ENCODE data around the gene KIAA1549. TPM values are rescaled to one million over a fixed set of nuclear protein-coding genes. Genes with fewer than 3 reads are reported as not detected.

KIAA1549 gene
- total RNA-seq, 2 experiments from 2014 or later, result 0.46 to 0.53 TPM

- no peak for ATAC-seq
- H3K4me3 Mint-ChIP-seq, result no peak overlapping the region
- H3K27me3 Mint-ChIP-seq, result no peaks in the 10 kb centered on the region
- intact Hi-C loops (cut with DNase I, micrococcal nuclease), result no loop called here
- ChIA-PET POLR2A (no interaction called here), CTCF (interaction anchor here (0.6 kb wide), 1 partner anchor 129 kb away, joined by 4 read pairs; no protein-coding TSS in a partner anchor)
- H3K9me3 Mint-ChIP-seq (ENCODE audit: low read depth), result no peaks in the 10 kb centered on the region
- H3K27ac Mint-ChIP-seq, result no peak overlapping the region
- no peaks in the 10 kb centered on the region for H3K36me3 Mint-ChIP-seq (ENCODE audit: low read depth)
- DNase-seq, result no peak
- no peaks in the 10 kb centered on the region for H3K4me1 Mint-ChIP-seq
These were observed 43.7 kb downstream of the KIAA1549 start for GRCh38 chr7:138937484-138937883.

- DNase-seq, result no peak
- Mint-ChIP-seq H3K27me3 (peaks cover 2% of the 10 kb centered on the region), H3K36me3 (ENCODE audit: low read depth) (no peaks in the 10 kb centered on the region), H3K27ac (no peak overlapping the region), H3K4me1 (no peaks in the 10 kb centered on the region), H3K9me3 (ENCODE audit: low read depth) (no peaks in the 10 kb centered on the region), H3K4me3 (no peak overlapping the region)
- intact Hi-C loops (cut with DNase I, micrococcal nuclease), result no loop called here
- ChIA-PET CTCF (interaction anchor here (0.5 to 0.8 kb wide), 2 partner anchors 17 to 79 kb away, joined by 3 read pairs; no protein-coding TSS in a partner anchor), POLR2A (no interaction called here)
- ATAC-seq, result no peak
These were observed 45.7 kb downstream of the KIAA1549 start for GRCh38 chr7:138935465-138936011.

- Mint-ChIP-seq H3K4me1 (no peaks in the 10 kb centered on the region), H3K27me3 (peaks cover 2% of the 10 kb centered on the region), H3K36me3 (ENCODE audit: low read depth) (no peaks in the 10 kb centered on the region), H3K27ac (no peak overlapping the region), H3K4me3 (no peak overlapping the region), H3K9me3 (ENCODE audit: low read depth) (no peaks in the 10 kb centered on the region)
- POLR2A ChIA-PET, result no interaction called here
- DNase-seq, result no peak
- CTCF ChIA-PET, result interaction anchor here (0.5 to 0.8 kb wide), 2 partner anchors 18 to 80 kb away, joined by 3 read pairs; no protein-coding TSS in a partner anchor
- intact Hi-C loops (cut with DNase I, micrococcal nuclease), result no loop called here
- ATAC-seq, result no peak
These were observed 46.3 kb downstream of the KIAA1549 start for GRCh38 chr7:138934861-138935260.

- no peak for ATAC-seq
- POLR2A ChIA-PET, result no interaction called here
- Mint-ChIP-seq H3K27me3 (peaks cover 2% of the 10 kb centered on the region), H3K9me3 (ENCODE audit: low read depth) (no peaks in the 10 kb centered on the region), H3K4me1 (no peaks in the 10 kb centered on the region), H3K27ac (no peak overlapping the region), H3K4me3 (no peak overlapping the region), H3K36me3 (ENCODE audit: low read depth) (no peaks in the 10 kb centered on the region)
- CTCF ChIA-PET, result no interaction called here
- no peak for DNase-seq
- intact Hi-C loops (cut with DNase I, micrococcal nuclease), result no loop called here
These were observed 46.8 kb downstream of the KIAA1549 start for GRCh38 chr7:138934367-138934766.

- Mint-ChIP-seq H3K4me1 (no peaks in the 10 kb centered on the region), H3K27ac (no peak overlapping the region), H3K36me3 (ENCODE audit: low read depth) (no peaks in the 10 kb centered on the region), H3K4me3 (no peak overlapping the region), H3K27me3 (peaks cover 2% of the 10 kb centered on the region), H3K9me3 (ENCODE audit: low read depth) (no peaks in the 10 kb centered on the region)
- intact Hi-C loops (cut with DNase I, micrococcal nuclease), result no loop called here
- DNase-seq, result no peak
- ChIA-PET POLR2A (no interaction called here), CTCF (no interaction called here)
- ATAC-seq, result no peak
These were observed 48.3 kb downstream of the KIAA1549 start for GRCh38 chr7:138932870-138933269.

GRCh38 chr7:138932427-138932826 is 48.8 kb downstream of the KIAA1549 start:
- no peak for DNase-seq
- intact Hi-C loops (cut with DNase I, micrococcal nuclease), result no loop called here
- H3K27ac Mint-ChIP-seq, result no peak overlapping the region
- POLR2A ChIA-PET, result no interaction called here
- CTCF ChIA-PET, result no interaction called here
- H3K9me3 Mint-ChIP-seq (ENCODE audit: low read depth), result no peaks in the 10 kb centered on the region
- no peaks in the 10 kb centered on the region for H3K36me3 Mint-ChIP-seq (ENCODE audit: low read depth)
- peaks cover 2% of the 10 kb centered on the region for H3K27me3 Mint-ChIP-seq
- H3K4me3 Mint-ChIP-seq, result no peak overlapping the region
- ATAC-seq, result no peak
- no peaks in the 10 kb centered on the region for H3K4me1 Mint-ChIP-seq

GRCh38 chr7:138929969-138930368 is 51.2 kb downstream of the KIAA1549 start:
- CTCF ChIA-PET, result interaction anchor here (0.7 kb wide), 1 partner anchor 43 kb away, joined by 3 read pairs; no protein-coding TSS in a partner anchor

GRCh38 chr7:138926241-138926612 is 55.0 kb downstream of the KIAA1549 start:
- no peaks in the 10 kb centered on the region for H3K9me3 Mint-ChIP-seq (ENCODE audit: low read depth)
- ATAC-seq (no peak), DNase-seq (no peak)
- no peaks in the 10 kb centered on the region for H3K36me3 Mint-ChIP-seq (ENCODE audit: low read depth)
- no peak overlapping the region for H3K4me3 Mint-ChIP-seq
- H3K4me1 Mint-ChIP-seq, result peaks cover 5% of the 10 kb centered on the region
- intact Hi-C loops (cut with DNase I, micrococcal nuclease), result no loop called here
- H3K27ac Mint-ChIP-seq, result no peak overlapping the region
- ChIA-PET POLR2A (no interaction called here), CTCF (no interaction called here)
- H3K27me3 Mint-ChIP-seq, result no peaks in the 10 kb centered on the region

More at GRCh38 chr7:138929969-138930368, 51.2 kb downstream of the KIAA1549 start:
- no peak overlapping the region for H3K4me3 Mint-ChIP-seq
- H3K9me3 Mint-ChIP-seq (ENCODE audit: low read depth), result no peaks in the 10 kb centered on the region
- DNase-seq, result no peak
- H3K4me1 Mint-ChIP-seq, result peaks cover 5% of the 10 kb centered on the region
- H3K27ac Mint-ChIP-seq, result no peak overlapping the region
- POLR2A ChIA-PET, result no interaction called here
- H3K27me3 Mint-ChIP-seq, result peaks cover 2% of the 10 kb centered on the region
- ATAC-seq, result no peak
- intact Hi-C loops (cut with DNase I, micrococcal nuclease), result no loop called here
- no peaks in the 10 kb centered on the region for H3K36me3 Mint-ChIP-seq (ENCODE audit: low read depth)

GRCh38 chr7:138924501-138925225 is 56.5 kb downstream of the KIAA1549 start:
- intact Hi-C loops (cut with DNase I, micrococcal nuclease), result no loop called here
- Mint-ChIP-seq H3K36me3 (ENCODE audit: low read depth) (no peaks in the 10 kb centered on the region), H3K4me1 (peaks cover 9% of the 10 kb centered on the region), H3K27ac (no peak overlapping the region), H3K9me3 (ENCODE audit: low read depth) (no peaks in the 10 kb centered on the region), H3K27me3 (no peaks in the 10 kb centered on the region), H3K4me3 (no peak overlapping the region)
- POLR2A ChIA-PET, result no interaction called here
- no peak for DNase-seq
- no peak for ATAC-seq
- CTCF ChIA-PET, result interaction anchor here (1.0 to 3.1 kb wide), 2 partner anchors 27 to 38 kb away, joined by 3 to 12 read pairs; no protein-coding TSS in a partner anchor

GRCh38 chr7:138921277-138921676 is 59.9 kb downstream of the KIAA1549 start:
- CTCF ChIA-PET, result interaction anchor here (1.2 to 3.1 kb wide), 2 partner anchors 16 to 35 kb away, joined by 3 to 12 read pairs; no protein-coding TSS in a partner anchor
- POLR2A ChIA-PET, result no interaction called here
- H3K4me3 Mint-ChIP-seq, result no peak overlapping the region
- H3K9me3 Mint-ChIP-seq (ENCODE audit: low read depth), result no peaks in the 10 kb centered on the region
- DNase-seq (no peak), ATAC-seq (no peak)
- peaks cover 12% of the 10 kb centered on the region for H3K4me1 Mint-ChIP-seq
- H3K27ac Mint-ChIP-seq, result no peak overlapping the region
- no peaks in the 10 kb centered on the region for H3K27me3 Mint-ChIP-seq
- intact Hi-C loops (cut with DNase I, micrococcal nuclease), result no loop called here
- H3K36me3 Mint-ChIP-seq (ENCODE audit: low read depth), result no peaks in the 10 kb centered on the region

- ChIA-PET POLR2A (no interaction called here), CTCF (interaction anchor here (0.9 to 1.4 kb wide), 2 partner anchors 10 to 97 kb away, joined by 3 read pairs; no protein-coding TSS in a partner anchor)
- intact Hi-C loops (cut with DNase I, micrococcal nuclease), result no loop called here
- ATAC-seq, result no peak
- Mint-ChIP-seq H3K4me1 (peaks cover 7% of the 10 kb centered on the region), H3K27ac (no peak overlapping the region), H3K9me3 (ENCODE audit: low read depth) (no peaks in the 10 kb centered on the region), H3K27me3 (peaks cover under 1% of the 10 kb centered on the region), H3K4me3 (no peak overlapping the region), H3K36me3 (ENCODE audit: low read depth) (no peaks in the 10 kb centered on the region)
- DNase-seq, result no peak
These were observed 61.3 kb downstream of the KIAA1549 start for GRCh38 chr7:138919911-138920310.

GRCh38 chr7:138919216-138919615 is 62.0 kb downstream of the KIAA1549 start:
- no peaks in the 10 kb centered on the region for H3K9me3 Mint-ChIP-seq (ENCODE audit: low read depth)
- H3K27ac Mint-ChIP-seq, result no peak overlapping the region
- intact Hi-C loops (cut with DNase I, micrococcal nuclease), result no loop called here
- no peak overlapping the region for H3K4me3 Mint-ChIP-seq
- peaks cover 7% of the 10 kb centered on the region for H3K4me1 Mint-ChIP-seq
- ChIA-PET CTCF (interaction anchor here (0.6 to 1.4 kb wide), 2 partner anchors 9 to 78 kb away, joined by 3 read pairs; no protein-coding TSS in a partner anchor), POLR2A (no interaction called here)
- ATAC-seq, result no peak
- peaks cover 4% of the 10 kb centered on the region for H3K27me3 Mint-ChIP-seq
- no peaks in the 10 kb centered on the region for H3K36me3 Mint-ChIP-seq (ENCODE audit: low read depth)
- DNase-seq, result no peak

All from activated CD4-positive, alpha-beta T cell treated with anti-CD3 and anti-CD28 coated beads for 36 hours (primary cell).